Natural killer cell treated with Interleukin-12 subunit alpha and Interleukin-12 subunit beta and Interleukin-15 and Interleukin-18, amount 100 ng/mL, for 72 hours (primary cell): Measurements from ENCODE around the gene MISP. TPM values are rescaled to one million over a fixed set of nuclear protein-coding genes. Genes with fewer than 3 reads are reported as not detected.
"Not testable (repeated sequence)": the region's sequence is repeated elsewhere in the genome, so short reads cannot be mapped to it uniquely, and the experiment has no call there.

ENCODE experiments used
- ATAC-seq, 2 donors: fragments of 150-1000 bp; cut with Tn5 transposase in 1 of 2; sonication (Bioruptor Pico), chemical (Tn5 transposase) in 1 of 2; 2 replicates each; pipeline ENCODE4 v1.10.0; 2021
- DNase-seq: peaks from one replicate; pipeline ENCODE4 v3.0.0; 2022; ENCODE audit warnings: low spot score
- H3K27ac Mint-ChIP-seq, 2 donors: 1 replicate in 1 of 2; 2 replicates in 1 of 2; pipeline ENCODE4 v1.8.0; 2022; ENCODE audit warnings: mixed read lengths in 2 of 2, mild to moderate bottlenecking in 1 of 2, moderate library complexity in 1 of 2
- H3K27me3 Mint-ChIP-seq, 2 donors: 1 replicate in 1 of 2; 2 replicates in 1 of 2; pipeline ENCODE4 v1.8.0; 2022; ENCODE audit warnings: mixed read lengths in 2 of 2
- H3K36me3 Mint-ChIP-seq: one replicate; pipeline ENCODE4 v1.8.0; 2022; ENCODE audit warnings: mixed read lengths
- H3K4me1 Mint-ChIP-seq, 2 donors: 1 replicate in 1 of 2; 2 replicates in 1 of 2; pipeline ENCODE4 v1.8.0; 2022; ENCODE audit warnings: low read depth in 2 of 2, mixed read lengths in 2 of 2, mild to moderate bottlenecking in 1 of 2
- H3K4me3 Mint-ChIP-seq: one replicate; pipeline ENCODE4 v1.8.0; 2022; ENCODE audit warnings: mixed read lengths
- H3K9me3 Mint-ChIP-seq: 2 replicates; pipeline ENCODE4 v1.8.0; 2022; ENCODE audit warnings: mixed read lengths
- total RNA-seq, 2 donors: library from RNA; stranded (reverse); gene quantifications; one replicate each; pipeline ENCODE4 v1.2.3, GENCODE V29; 2022

MISP gene
- total RNA-seq, 2 donors from 2014 or later: not detected

DNA sequence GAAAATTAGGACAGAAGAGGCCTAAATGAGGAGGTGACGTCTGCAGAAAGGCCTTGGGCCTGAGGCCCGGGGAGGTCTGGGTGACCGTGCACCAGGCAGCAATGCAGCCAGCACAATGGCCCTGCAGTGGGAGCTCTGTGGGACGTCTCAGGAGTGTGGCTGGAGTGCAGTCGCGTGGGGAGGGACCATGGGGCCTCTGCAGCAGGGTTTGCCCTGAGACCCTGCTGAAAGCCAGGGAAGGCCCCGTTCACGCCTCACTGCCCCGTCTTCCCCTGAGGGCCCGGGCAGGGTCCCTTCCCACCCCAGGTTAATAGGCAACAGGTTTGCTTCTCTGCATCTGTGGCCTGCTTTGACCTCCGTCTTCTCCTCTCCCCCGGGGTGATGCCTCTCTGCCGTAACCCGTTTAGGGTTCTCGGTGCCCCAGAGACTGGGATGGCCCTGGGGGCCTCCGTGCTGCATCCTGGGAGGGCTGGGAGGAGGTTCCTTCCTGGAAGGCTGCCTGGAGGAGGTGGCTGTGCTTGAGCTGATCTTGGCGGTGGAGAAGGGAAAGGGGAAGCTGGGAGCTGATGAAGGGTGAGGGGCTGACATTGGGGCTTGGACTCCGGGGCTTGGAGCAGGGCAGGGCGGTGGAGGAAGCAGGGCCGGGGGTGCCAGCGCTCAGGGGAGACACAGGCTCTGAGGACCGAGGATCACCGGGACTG is 32.5 kb upstream of the MISP start:
- DNase-seq: no peak
- Mint-ChIP-seq H3K4me3 (no peak overlapping the region), H3K27ac (no peak overlapping the region), H3K9me3 (no peaks in the 10 kb centered on the region), H3K4me1 (no peaks in the 10 kb centered on the region), H3K27me3 (peaks cover 7 to 15% of the 10 kb centered on the region in 2 donors), H3K36me3 (no peaks in the 10 kb centered on the region)
- no peak for ATAC-seq

DNA sequence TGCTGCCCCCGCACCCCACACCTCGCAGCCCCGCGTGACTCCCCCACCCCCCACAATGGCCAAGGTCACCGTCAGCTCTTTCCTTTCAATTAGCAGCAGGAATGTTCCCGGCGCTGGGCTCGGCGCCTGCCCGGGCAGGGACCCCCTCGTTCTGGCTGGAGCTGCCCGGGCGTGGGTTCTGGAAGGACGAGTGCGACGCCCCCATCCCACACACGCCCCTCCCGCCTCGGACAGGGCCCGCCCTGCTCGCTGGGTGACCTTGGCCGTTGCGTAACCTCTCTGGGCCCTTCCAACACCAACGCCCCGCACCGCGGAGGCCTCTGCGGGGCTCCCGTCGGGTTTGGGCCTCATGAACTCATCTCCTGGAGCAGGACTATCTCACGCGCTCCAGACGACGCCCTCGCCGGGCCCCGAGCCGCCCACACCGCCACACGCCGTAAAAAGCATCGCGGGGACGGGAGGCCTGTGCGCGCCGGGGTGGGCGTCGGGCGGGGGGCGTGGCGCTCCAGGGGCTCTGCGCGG is 31.9 kb upstream of the MISP start:
- no peak for ATAC-seq
- Mint-ChIP-seq H3K27ac (no peak overlapping the region), H3K4me3 (no peak overlapping the region), H3K36me3 (no peaks in the 10 kb centered on the region), H3K27me3 (peaks cover 7 to 15% of the 10 kb centered on the region in 2 donors), H3K9me3 (no peaks in the 10 kb centered on the region), H3K4me1 (no peaks in the 10 kb centered on the region)
- DNase-seq: no peak

DNA sequence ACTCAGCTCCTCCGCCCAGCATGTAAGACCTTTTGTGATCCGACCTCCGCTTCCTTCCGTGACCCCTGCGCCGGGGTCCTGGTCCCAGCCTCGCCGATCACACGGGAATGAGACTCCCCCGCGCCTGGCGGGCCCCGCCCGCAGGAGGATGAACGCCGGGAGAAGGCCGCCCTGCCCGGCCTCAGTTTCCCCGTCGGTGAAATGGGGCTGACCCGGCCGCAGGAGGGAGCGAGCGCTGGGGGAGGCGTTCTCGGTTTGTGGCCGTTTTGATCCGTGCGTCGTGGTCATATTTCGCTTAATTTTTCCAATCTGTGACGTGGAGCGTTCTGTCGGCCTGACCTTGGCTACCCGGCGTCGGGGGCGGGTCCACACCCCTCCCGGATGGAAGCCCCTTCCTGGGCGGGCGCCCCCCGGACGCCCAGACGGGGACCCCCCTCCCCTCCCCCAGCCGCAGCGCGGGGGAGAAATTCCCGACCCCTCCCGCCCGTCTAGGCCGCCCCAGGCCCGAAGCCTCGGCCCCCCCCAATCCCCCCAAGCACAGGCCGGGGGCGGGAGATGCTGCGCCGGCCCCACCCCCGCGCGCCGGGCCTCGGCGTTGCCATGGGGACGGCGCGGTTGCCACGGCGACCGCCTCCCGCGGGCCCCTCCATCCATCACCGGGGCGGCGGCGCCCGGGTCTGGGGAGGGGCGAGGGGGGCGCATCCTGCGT is 31.1 kb upstream of the MISP start:
- DNase-seq: no peak
- H3K27me3 Mint-ChIP-seq: peaks cover 7 to 15% of the 10 kb centered on the region in 2 donors
- no peaks in the 10 kb centered on the region for H3K9me3 Mint-ChIP-seq
- H3K36me3 Mint-ChIP-seq: no peaks in the 10 kb centered on the region
- no peak overlapping the region for H3K27ac Mint-ChIP-seq
- no peak for ATAC-seq
- no peak overlapping the region for H3K4me3 Mint-ChIP-seq
- no peaks in the 10 kb centered on the region for H3K4me1 Mint-ChIP-seq

DNA sequence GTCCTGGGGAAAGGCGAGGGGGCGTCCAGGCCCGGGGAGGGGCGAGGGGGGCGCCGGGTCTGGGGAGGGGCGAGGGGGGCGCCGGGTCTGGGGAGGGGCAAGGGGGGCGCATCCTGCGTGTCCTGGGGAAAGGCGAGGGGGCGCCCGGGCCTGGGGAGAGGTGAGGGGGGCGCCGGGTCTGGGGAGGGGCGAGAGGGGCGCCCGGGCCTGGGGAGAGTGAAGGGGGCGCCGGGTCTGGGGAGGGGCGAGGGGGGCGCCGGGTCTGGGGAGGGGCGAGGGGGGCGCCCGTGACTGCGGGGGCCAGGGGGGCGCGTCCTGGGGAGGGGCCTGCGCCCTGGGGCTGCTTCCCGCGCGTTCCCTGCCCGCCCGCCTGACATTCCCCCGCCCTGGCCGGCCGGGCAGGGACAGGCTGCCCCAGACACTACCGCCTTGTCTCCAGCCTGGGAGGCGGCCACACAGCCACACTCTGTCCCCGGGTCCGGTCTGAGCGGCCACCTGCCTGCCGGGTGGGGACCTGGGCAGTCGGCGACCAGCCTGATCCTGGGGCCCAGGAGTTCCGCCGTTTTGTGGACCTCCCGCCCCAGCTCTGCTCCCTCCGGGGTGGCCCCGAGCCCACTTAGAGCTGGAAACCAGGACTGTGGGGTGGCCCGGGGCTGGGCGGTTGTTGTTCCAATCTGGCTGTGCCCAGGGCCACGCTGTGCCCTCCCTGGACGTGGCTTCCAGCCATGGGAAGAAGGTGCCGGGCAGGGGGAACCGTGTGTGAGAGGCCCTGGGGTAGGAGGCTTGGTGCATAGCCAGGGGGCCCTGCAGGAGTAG is 30.4 kb upstream of the MISP start:
- no peak for DNase-seq
- ATAC-seq: peak; percentile 12 to 15
- no peaks in the 10 kb centered on the region for H3K4me1 Mint-ChIP-seq

DNA sequence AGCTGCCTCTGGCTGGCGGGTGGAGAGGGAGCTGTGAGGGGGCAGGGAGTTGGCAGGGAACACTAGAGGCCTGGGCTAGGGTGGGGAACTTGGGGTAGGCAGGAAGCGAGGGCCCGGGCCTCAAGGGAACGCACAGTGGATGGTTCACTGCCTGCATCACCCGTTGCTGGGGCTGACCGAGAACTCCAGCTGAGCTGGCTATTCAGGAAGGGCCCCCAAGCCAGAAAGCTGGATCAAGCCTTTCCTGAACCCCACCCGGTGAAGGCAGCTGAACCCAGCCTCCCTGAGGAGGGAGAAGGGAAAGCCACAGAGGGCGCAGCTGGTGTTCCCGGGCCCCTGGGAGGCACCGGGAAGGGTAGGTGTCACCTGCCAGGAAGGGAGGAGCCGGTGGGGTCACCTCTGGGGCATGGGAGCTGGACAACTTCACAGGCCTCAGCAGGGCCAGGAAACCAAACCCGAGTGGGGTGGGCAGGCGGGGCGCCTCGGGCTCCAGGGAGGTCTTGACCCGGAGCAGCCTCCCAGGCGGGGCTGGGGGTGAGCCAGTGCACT is 28.3 kb upstream of the MISP start:
- no peak for DNase-seq
- no peak overlapping the region for H3K27ac Mint-ChIP-seq
- no peaks in the 10 kb centered on the region for H3K36me3 Mint-ChIP-seq
- H3K4me1 Mint-ChIP-seq: no peaks in the 10 kb centered on the region
- H3K4me3 Mint-ChIP-seq: no peak overlapping the region
- no peaks in the 10 kb centered on the region for H3K9me3 Mint-ChIP-seq
- peaks cover 0 to 9% of the 10 kb centered on the region in 2 donors for H3K27me3 Mint-ChIP-seq
- ATAC-seq: no peak

More for the DNA sequence above, 30.4 kb upstream of the MISP start:
- no peak overlapping the region for H3K27ac Mint-ChIP-seq
- H3K4me3 Mint-ChIP-seq: no peak overlapping the region
- H3K9me3 Mint-ChIP-seq: no peaks in the 10 kb centered on the region
- no peaks in the 10 kb centered on the region for H3K36me3 Mint-ChIP-seq
- H3K27me3 Mint-ChIP-seq: peaks cover 3 to 12% of the 10 kb centered on the region in 2 donors

DNA sequence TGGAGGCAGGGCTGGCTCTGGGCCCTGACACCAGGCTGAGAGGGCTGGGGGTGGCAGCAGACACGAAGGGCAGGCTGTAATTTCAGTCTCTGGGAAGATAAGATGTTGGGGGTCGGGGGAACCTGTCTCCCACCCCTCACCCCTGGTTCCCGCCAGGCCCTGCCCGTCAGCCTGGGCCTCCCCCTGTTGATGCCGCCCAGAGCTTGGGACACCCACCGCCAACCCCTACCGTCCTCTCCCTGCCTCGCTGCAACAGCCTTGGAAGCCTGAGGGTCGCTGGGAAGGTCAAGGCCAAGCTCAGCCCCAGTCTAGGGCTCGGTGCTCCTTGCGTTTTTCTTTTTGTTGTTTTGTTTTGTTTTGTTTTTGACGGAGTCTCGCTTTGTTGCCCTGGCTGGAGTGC is 27.7 kb upstream of the MISP start:
- DNase-seq (no peak), ATAC-seq (no peak)
- Mint-ChIP-seq H3K9me3 (no peaks in the 10 kb centered on the region), H3K27me3 (peaks cover 0 to 5% of the 10 kb centered on the region in 2 donors), H3K4me3 (no peak overlapping the region), H3K27ac (no peak overlapping the region), H3K36me3 (no peaks in the 10 kb centered on the region), H3K4me1 (no peaks in the 10 kb centered on the region)

DNA sequence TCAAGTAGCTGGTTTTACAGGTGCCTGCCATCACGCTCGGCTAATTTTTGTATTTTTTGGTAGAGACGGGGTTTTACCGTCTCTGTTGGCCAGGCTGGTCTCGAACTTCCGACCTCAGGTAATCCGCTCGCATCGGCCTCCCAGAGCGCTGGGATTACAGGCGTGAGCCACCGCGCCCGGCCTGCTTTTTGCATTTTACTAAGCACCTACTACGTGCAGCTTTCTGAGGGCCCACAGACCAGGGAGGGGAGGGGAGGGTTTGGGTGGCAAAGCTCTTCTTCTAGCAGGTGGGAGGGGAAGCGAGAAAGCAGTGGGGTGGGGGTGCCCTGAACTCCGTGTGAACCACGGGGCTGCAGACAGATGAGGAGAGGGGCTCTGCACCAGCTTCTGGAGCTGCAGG is 27.2 kb upstream of the MISP start:
- no peak for ATAC-seq

DNA sequence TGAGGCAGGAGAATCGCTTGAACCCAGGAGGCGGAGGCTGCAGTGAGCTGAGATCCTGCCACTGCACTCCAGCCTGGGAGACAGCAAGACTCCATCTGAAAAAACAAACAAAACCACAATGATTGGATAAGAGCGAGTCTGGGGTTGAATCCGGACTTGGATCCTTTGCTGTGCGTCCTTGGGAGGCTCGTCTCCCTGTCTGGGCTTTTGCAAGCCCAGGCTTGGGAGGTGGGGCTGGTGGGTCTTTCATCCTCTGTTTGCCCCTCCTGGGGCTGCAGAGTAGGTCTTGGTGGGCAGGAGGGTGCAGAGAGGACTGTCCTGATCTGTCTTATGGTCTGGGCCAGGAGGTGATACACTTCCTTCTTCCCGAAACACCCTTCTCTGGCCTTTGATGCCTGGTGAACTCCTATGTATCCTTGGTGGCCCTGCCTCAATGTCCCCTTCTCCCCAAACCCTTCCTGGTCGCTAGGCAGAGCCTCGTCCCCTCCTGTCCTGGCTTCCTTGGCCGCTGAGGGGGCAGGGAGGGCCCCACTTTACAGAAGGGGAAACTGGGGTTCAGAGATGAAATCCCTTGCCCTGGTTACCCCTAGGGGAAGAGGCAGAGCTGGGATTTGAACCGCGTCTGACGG is 25.3 kb upstream of the MISP start:
- DNase-seq (no peak), ATAC-seq (no peak)
- H3K36me3 Mint-ChIP-seq: no peaks in the 10 kb centered on the region
- no peak overlapping the region for H3K27ac Mint-ChIP-seq
- no peaks in the 10 kb centered on the region for H3K9me3 Mint-ChIP-seq
- no peak overlapping the region for H3K4me3 Mint-ChIP-seq
- H3K4me1 Mint-ChIP-seq: no peaks in the 10 kb centered on the region
- H3K27me3 Mint-ChIP-seq: peaks cover 0 to 2% of the 10 kb centered on the region in 2 donors

More for the DNA sequence above, 27.2 kb upstream of the MISP start:
- H3K27ac Mint-ChIP-seq: no peak overlapping the region
- H3K9me3 Mint-ChIP-seq: no peaks in the 10 kb centered on the region
- no peak for DNase-seq
- no peak overlapping the region for H3K4me3 Mint-ChIP-seq
- peaks cover 0 to 2% of the 10 kb centered on the region in 2 donors for H3K27me3 Mint-ChIP-seq
- H3K36me3 Mint-ChIP-seq: no peaks in the 10 kb centered on the region
- no peaks in the 10 kb centered on the region for H3K4me1 Mint-ChIP-seq

DNA sequence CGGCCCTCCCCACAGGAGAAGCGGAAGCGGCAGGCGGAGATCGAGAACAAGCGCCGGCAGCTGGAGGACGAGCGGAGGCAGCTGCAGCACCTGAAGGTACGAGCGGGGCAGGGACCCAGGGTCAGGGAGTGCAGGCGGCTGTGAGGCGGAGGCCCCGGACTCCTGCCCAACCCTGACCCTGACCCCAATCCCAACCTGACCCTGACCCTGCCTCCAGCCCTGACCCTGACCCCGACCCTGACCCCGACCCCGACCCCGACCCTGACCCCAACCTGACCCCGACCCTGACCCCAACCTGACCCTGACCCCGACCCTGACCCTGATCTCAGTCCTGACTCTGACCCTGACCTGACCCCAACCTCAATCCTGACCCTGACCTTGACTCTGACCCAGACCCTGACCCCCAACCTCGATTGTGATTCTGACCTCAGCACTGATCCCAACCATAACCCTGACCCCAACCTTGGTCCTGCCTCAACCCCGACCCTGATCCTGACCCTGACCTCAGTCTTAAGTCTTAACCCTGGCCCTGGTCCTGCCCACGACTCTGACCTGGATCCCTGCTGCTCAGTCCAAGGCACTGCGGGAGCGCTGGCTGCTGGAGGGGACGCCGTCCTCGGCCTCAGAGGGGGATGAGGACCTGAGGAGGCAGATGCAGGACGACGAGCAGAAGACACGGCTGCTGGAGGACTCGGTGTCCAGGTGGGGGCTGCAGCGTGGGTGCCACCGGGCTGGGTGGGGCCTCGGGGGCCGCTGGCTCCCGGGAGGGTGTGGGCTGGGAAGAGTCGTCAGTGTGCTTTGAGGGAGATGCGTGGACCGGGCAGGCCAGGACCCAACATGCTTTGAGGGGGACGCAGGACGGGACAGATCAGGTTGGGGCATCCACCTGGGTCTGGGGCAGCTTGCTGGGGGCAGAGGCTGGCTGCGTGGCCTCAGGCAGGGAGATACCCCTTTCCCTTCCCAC is 23.6 kb upstream of the MISP start:
- Mint-ChIP-seq H3K36me3 (no peaks in the 10 kb centered on the region), H3K27me3 (no peaks in the 10 kb centered on the region), H3K9me3 (no peaks in the 10 kb centered on the region), H3K27ac (no peak overlapping the region), H3K4me1 (no peaks in the 10 kb centered on the region), H3K4me3 (no peak overlapping the region)
- ATAC-seq: peak in 1 of 2 donors; percentile 29
- DNase-seq: no peak

DNA sequence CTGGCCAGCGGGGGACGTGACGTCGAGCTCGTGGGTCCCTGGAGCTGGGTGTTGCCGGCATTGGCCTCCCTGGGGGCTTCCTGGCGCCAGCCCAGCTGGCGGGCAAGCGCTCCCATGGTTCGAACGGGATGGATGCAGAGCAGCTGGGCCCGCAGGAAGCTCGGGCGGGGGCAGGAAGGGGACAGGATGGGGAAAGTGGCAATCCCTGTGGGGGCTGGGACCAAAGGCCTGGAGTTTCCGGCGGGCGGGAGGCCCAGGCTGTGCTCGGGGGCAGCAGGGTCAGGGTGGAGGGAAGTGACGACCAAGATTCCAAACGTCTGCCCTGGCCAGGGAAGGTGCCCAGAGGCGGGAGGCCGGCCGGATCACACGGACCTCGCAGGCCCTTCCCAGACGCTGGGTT is 22.9 kb upstream of the MISP start:
- no peaks in the 10 kb centered on the region for H3K27me3 Mint-ChIP-seq
- no peak overlapping the region for H3K4me3 Mint-ChIP-seq
- H3K27ac Mint-ChIP-seq: no peak overlapping the region
- H3K9me3 Mint-ChIP-seq: no peaks in the 10 kb centered on the region
- no peaks in the 10 kb centered on the region for H3K36me3 Mint-ChIP-seq
- DNase-seq (no peak), ATAC-seq (no peak)
- peaks cover under 1 to 4% of the 10 kb centered on the region in 2 donors for H3K4me1 Mint-ChIP-seq

DNA sequence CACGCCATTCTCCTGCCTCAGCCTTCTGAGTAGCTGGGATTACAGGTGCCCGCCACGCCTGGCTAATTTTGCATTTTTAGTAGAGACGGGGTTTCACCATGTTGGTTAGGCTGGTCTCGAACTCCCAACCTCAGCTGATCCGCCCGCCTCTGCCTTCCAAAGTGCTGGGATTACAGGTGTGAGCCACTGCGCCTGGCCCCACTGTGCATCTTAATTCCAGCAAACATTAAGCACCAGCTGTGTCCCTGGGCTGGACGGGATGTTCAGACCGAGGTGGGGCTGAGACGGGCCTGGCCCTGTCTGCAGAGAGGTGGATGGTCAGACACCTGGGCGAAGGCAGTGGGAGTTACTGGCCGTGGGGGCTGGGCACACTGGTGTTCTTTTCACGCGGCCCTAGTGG is 21.3 kb upstream of the MISP start:
- H3K4me3 Mint-ChIP-seq, DNase-seq, H3K27me3 Mint-ChIP-seq, ATAC-seq, H3K9me3 Mint-ChIP-seq, H3K27ac Mint-ChIP-seq, H3K36me3 Mint-ChIP-seq: not testable (repeated sequence)
- peaks cover 11 to 12% of the 10 kb centered on the region in 2 donors for H3K4me1 Mint-ChIP-seq

DNA sequence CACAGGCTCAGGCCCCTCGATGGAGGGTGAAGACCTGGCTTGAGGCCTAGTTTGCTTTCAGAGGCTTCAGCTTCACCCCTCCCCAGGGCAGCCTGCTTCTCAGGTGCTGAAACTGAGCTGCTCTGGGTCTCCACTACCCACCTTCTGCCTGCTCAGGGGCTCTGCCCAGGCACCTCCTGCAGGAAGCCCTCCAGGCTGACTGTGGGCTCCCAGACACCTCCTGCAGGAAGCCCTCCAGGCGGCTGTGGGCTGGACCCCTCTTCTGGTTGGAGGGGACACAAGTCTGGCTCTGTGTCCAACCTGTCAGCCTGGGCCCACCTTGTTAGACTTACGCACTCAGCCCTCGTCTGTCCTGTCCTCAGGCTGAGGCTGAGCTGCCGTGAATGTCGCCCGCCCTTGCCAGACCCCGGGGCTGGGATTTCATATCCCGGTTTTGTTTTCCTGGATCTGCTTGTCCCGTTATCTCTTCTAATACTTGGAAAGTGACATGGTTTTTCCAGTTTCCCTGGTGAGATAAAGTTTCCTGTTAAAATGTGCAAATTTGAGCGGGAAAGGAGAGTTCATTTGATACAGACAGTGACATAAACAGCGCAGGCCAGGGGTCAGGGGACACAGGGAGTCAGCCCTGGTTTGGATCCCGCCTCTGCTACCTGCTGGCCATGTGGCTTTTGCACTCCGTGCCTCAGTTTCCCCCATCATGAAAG is 20.8 kb upstream of the MISP start:
- no peak for ATAC-seq
- no peak overlapping the region for H3K4me3 Mint-ChIP-seq
- H3K27me3 Mint-ChIP-seq: no peaks in the 10 kb centered on the region
- H3K9me3 Mint-ChIP-seq: no peaks in the 10 kb centered on the region
- no peak for DNase-seq
- no peaks in the 10 kb centered on the region for H3K36me3 Mint-ChIP-seq
- H3K27ac Mint-ChIP-seq: no peak overlapping the region
- peaks cover 11 to 12% of the 10 kb centered on the region in 2 donors for H3K4me1 Mint-ChIP-seq
